SK-N-SH (cell line): ENCODE results near the gene THUMPD3. TPM values are rescaled to one million over a fixed set of nuclear protein-coding genes. Genes with fewer than 3 reads are reported as not detected.

Experiments
- CTCF ChIA-PET: fragments of 300-600, 350-600 bp; formaldehyde crosslinking; extraction: SDS; loops from one replicate; lab custom pipeline; 2021; lab: Yijun Ruan, JAX
- POLR2A ChIA-PET: fragments of 350-600 bp; sonication (Branson Sonifier 250); formaldehyde crosslinking; extraction: SDS; loops from one replicate; lab custom pipeline; 2020; ENCODE audit warnings: antibody characterized with exemption, inconsistent platforms; lab: Yijun Ruan, JAX
- DNase-seq: peaks from one replicate; pipeline ENCODE4 v3.0.0; 2012
- H2AFZ ChIP-seq: fragments of 200-600 bp; sonication (generic); 2 replicates; pipeline ENCODE4 v1.8.1; 2016; ENCODE audit warnings: antibody characterized with exemption, mild to moderate bottlenecking, low read depth
- H3F3A ChIP-seq: fragments of 200-600 bp; sonication (generic); replicated peaks from 2 replicates; pipeline ENCODE3; 2016; ENCODE audit warnings: antibody characterized with exemption, mild to moderate bottlenecking; ENCODE audit not compliant: insufficient read depth
- H3K27ac ChIP-seq, 2 experiments: fragments of 200-500 bp in 1 of 2; fragments of 200-600 bp in 1 of 2; sonication (Bioruptor generic) in 1 of 2; sonication (generic), shearing (Covaris generic) in 1 of 2; 2 replicates each; pipeline versions ENCODE4 v1.5.1 to v1.6.1; 2014 to 2016; ENCODE audit warnings: low read depth in 2 of 2, inconsistent platforms in 1 of 2, low read length in 1 of 2, mild to moderate bottlenecking in 1 of 2, mixed read lengths in 1 of 2
- H3K27me3 ChIP-seq: fragments of 200-600 bp; sonication (generic), shearing (Covaris generic); 2 replicates; pipeline ENCODE4 v1.6.1; 2016; ENCODE audit warnings: mixed run types; ENCODE audit not compliant: insufficient read depth
- H3K36me3 ChIP-seq, 2 experiments: fragments of 200-500 bp in 1 of 2; fragments of 200-600 bp in 1 of 2; sonication (Bioruptor generic) in 1 of 2; sonication (generic) in 1 of 2; replicated peaks in 1 of 2; 2 replicates each; pipeline versions ENCODE3 to v1.5.1; 2014 to 2016; ENCODE audit warnings: low read length in 1 of 2, mild to moderate bottlenecking in 1 of 2; ENCODE audit not compliant: insufficient read depth in 2 of 2, control insufficient read depth in 1 of 2
- H3K4me1 ChIP-seq, 2 experiments: fragments of 200-500 bp in 1 of 2; fragments of 200-600 bp in 1 of 2; sonication (Bioruptor generic) in 1 of 2; sonication (generic), shearing (Covaris generic) in 1 of 2; 2 replicates each; pipeline versions ENCODE4 v1.5.1 to v1.6.1; 2014 to 2016; ENCODE audit warnings: low read depth in 1 of 2, low read length in 1 of 2, mixed run types in 1 of 2; ENCODE audit not compliant: insufficient read depth in 2 of 2, control insufficient read depth in 1 of 2
- H3K4me2 ChIP-seq: fragments of 200-600 bp; sonication (generic), shearing (Covaris generic); 2 replicates; pipeline ENCODE4 v1.6.1; 2017; ENCODE audit warnings: mixed run types
- H3K4me3 ChIP-seq, 2 experiments: fragments of 200-500 bp in 1 of 2; fragments of 200-600 bp in 1 of 2; sonication (Bioruptor generic) in 1 of 2; sonication (generic), shearing (Covaris generic) in 1 of 2; 2 replicates each; pipeline versions ENCODE4 v1.5.1 to v1.8.1; 2014 to 2016; ENCODE audit warnings: low read depth in 2 of 2, inconsistent platforms in 1 of 2, low read length in 1 of 2, mild to moderate bottlenecking in 1 of 2, mixed read lengths in 1 of 2, moderate library complexity in 1 of 2
- H3K79me2 ChIP-seq: fragments of 200-600 bp; sonication (generic); 2 replicates; pipeline ENCODE4 v1.8.1; 2017; ENCODE audit warnings: mild to moderate bottlenecking; ENCODE audit not compliant: insufficient read depth
- H3K9ac ChIP-seq: fragments of 200-600 bp; sonication (generic); 2 replicates; pipeline ENCODE4 v1.6.1; 2017; ENCODE audit warnings: mixed run types
- H3K9me2 ChIP-seq: fragments of 200-600 bp; sonication (generic); 2 replicates; pipeline ENCODE4 v1.6.1; 2017; ENCODE audit warnings: mixed run types
- H3K9me3 ChIP-seq: fragments of 200-600 bp; sonication (generic); 2 replicates; pipeline ENCODE4 v1.6.1; 2017; ENCODE audit warnings: mixed run types, mild to moderate bottlenecking, moderate library complexity
- H4K20me1 ChIP-seq: fragments of 200-600 bp; sonication (generic); 2 replicates; pipeline ENCODE4 v1.6.1; 2017; ENCODE audit warnings: mild to moderate bottlenecking, mixed run types; ENCODE audit not compliant: insufficient read depth
- CTCF ChIP-seq: fragments of 200-600 bp; sonication (generic); IDR thresholded peaks from 2 replicates; pipeline ENCODE4 v1.6.1; 2017; ENCODE audit warnings: antibody characterized with exemption, mild to moderate bottlenecking, moderate library complexity
- FOSL2 ChIP-seq: IDR thresholded peaks from 2 replicates; pipeline ENCODE4 v1.4.0; 2012; ENCODE audit warnings: low read depth, mild to moderate bottlenecking, moderate library complexity, borderline replicate concordance
- FOXJ3 ChIP-seq: sonication (generic); formaldehyde crosslinking; IDR thresholded peaks from 2 replicates; pipeline ENCODE4 v1.5.1; 2020; ENCODE audit warnings: mild to moderate bottlenecking, missing genetic modification reagents
- GATA2 ChIP-seq: sonication (generic); formaldehyde crosslinking; IDR thresholded peaks from 2 replicates; pipeline ENCODE4 v1.5.0; 2020; ENCODE audit warnings: mild to moderate bottlenecking, missing genetic modification reagents
- JUND ChIP-seq: IDR thresholded peaks from 2 replicates; pipeline ENCODE4 v1.4.0; 2012
- MXI1 ChIP-seq: IDR thresholded peaks from 2 replicates; pipeline ENCODE4 v1.6.1; 2012; ENCODE audit warnings: mild to moderate bottlenecking, low read depth, low read length, improper control_type of control experiment
- NRF1 ChIP-seq: IDR thresholded peaks from 2 replicates; pipeline ENCODE4 v1.6.1; 2012; ENCODE audit warnings: low read depth, mild to moderate bottlenecking, low read length
- PBX3 ChIP-seq: IDR thresholded peaks from 2 replicates; pipeline ENCODE4; 2012
- POLR2AphosphoS5 ChIP-seq: IDR thresholded peaks from 2 replicates; pipeline ENCODE4 v1.6.1; 2012; ENCODE audit warnings: low read depth, low read length
- RFX5 ChIP-seq: IDR thresholded peaks from 2 replicates; pipeline ENCODE4 v1.6.1; 2012; ENCODE audit warnings: mild to moderate bottlenecking, improper control_type of control experiment, low read length
- RXRA ChIP-seq: IDR thresholded peaks from 2 replicates; pipeline ENCODE4 v1.4.0; 2012; ENCODE audit warnings: low read depth, mild to moderate bottlenecking, borderline replicate concordance
- SIN3A ChIP-seq: IDR thresholded peaks from 2 replicates; pipeline ENCODE4 v1.6.1; 2012; ENCODE audit warnings: low read depth, mild to moderate bottlenecking, low read length, moderate library complexity, borderline replicate concordance
- SMC3 ChIP-seq: IDR thresholded peaks from 2 replicates; pipeline ENCODE4 v1.6.1; 2012; ENCODE audit warnings: low read depth, low read length, improper control_type of control experiment
- TAF1 ChIP-seq: IDR thresholded peaks from 2 replicates; pipeline ENCODE4 v1.6.1; 2012; ENCODE audit warnings: low read depth, mild to moderate bottlenecking, low read length, moderate library complexity, borderline replicate concordance
- TCF12 ChIP-seq: IDR thresholded peaks from 2 replicates; pipeline ENCODE4 v1.4.0; 2012
- TEAD4 ChIP-seq: IDR thresholded peaks from 2 replicates; pipeline ENCODE4 v1.4.0; 2012; ENCODE audit warnings: mild to moderate bottlenecking, borderline replicate concordance; ENCODE audit not compliant: insufficient read depth
- WGBS: methylation state at CpG from one replicate; pipeline ENCODE4 v1.1.6; 2017; ENCODE audit warnings: low lambda C conversion rate; 5-methylcytosine and 5-hydroxymethylcytosine counted together
- polyA plus RNA-seq, 3 experiments: library from polyadenylated mRNA; depleted of rRNA; stranded (reverse); fragments of >200 nt; gene quantifications; 2 replicates each; pipeline ENCODE4 v1.2.3, GENCODE V29; 2012
- TF ChIP-seq, protein P1 (sequence below): IDR thresholded peaks from 2 replicates; pipeline ENCODE4 v1.4.0; 2012; ENCODE audit warnings: low read depth, borderline replicate concordance
- TF ChIP-seq, protein P2 (sequence below): fragments of 150-350 bp; IDR thresholded peaks from 2 replicates; pipeline ENCODE4 v1.6.1; 2017; ENCODE audit warnings: antibody characterized with exemption, low read length, low read depth, borderline replicate concordance

The THUMPD3 gene
- polyA plus RNA-seq, 1 of the 3 experiments (the other 2 are of a cell fraction) = 27.1 TPM

- 45% methylated on average over 1 of the region's 1 CpG for WGBS
- H3K9me3 ChIP-seq = no peaks in the 10 kb centered on the region
- peaks cover 17% of the 10 kb centered on the region for H4K20me1 ChIP-seq
- peaks cover 55% of the 10 kb centered on the region for H3K79me2 ChIP-seq
- no peaks in the 10 kb centered on the region for H3K27me3 ChIP-seq
- no peaks in the 10 kb centered on the region; a peak in 1 of 4 replicates for H3K4me1 ChIP-seq
- H3K27ac ChIP-seq = peak overlapping the region; percentile 9 to 24; a peak in 3 of 4 replicates
- CTCF ChIA-PET = no interaction called here
- H3K9me2 ChIP-seq = no peaks in the 10 kb centered on the region
- POLR2A ChIA-PET = interaction anchor here (1.4 kb wide), 1 partner anchor 23 kb away, joined by 5 read pairs; the partner anchor contains the start of gene THUMPD3
- no peak overlapping the region for H3K9ac ChIP-seq
- TF ChIP-seq FOSL2 = no peak
- TF ChIP-seq TAF1 = no peak
- no peak for TF ChIP-seq RFX5
- TF ChIP-seq SMC3 = no peak
- TF ChIP-seq CTCF = no peak
- TF ChIP-seq TCF12 = no peak
- no peak for TF ChIP-seq GATA2 (CRISPR knock-in tag)
- TF ChIP-seq FOXJ3 (CRISPR knock-in tag) = no peak
- TF ChIP-seq RXRA = no peak
- TF ChIP-seq POLR2AphosphoS5 = no peak
- no peak overlapping the region for H3K4me3 ChIP-seq
- no peak overlapping the region for H2AFZ ChIP-seq
- H3K4me2 ChIP-seq = no peak overlapping the region
- H3K36me3 ChIP-seq = peaks cover 83 to 86% of the 10 kb centered on the region in 2 experiments
- peaks cover 62% of the 10 kb centered on the region for H3F3A ChIP-seq
- no peak for DNase-seq
Measured at GRCh38 chr3:9386501-9387321, 23.9 kb downstream of the THUMPD3 start.

DNA sequence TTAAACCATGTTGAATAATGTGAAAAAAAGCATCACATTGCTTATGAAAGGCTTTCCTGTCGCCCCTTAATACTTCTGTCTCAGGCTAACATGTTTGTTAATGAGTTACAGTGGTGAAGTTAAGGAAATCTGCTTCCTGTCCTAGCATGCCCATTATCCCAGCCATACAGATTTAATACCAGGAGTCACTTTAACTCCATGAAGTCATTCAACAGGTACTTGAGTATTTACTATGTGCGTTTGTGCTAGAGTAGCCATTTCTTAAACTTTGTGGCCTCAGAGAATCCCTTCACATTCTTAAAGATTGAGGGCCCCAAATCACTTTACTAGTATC is 24.4 kb downstream of the THUMPD3 start:
- H2AFZ ChIP-seq = no peak overlapping the region
- CTCF ChIA-PET = no interaction called here
- POLR2A ChIA-PET = interaction anchor here (1.2 to 2.1 kb wide), 2 partner anchors 9 to 24 kb away, joined by 3 to 6 read pairs; partner anchors contain the start of gene THUMPD3
- TF ChIP-seq JUND = no peak
- no peak for TF ChIP-seq RXRA
- no peak for TF ChIP-seq TCF12
- TF ChIP-seq TEAD4 = no peak
- TF ChIP-seq FOSL2 = no peak
- TF ChIP-seq, protein P1, sequence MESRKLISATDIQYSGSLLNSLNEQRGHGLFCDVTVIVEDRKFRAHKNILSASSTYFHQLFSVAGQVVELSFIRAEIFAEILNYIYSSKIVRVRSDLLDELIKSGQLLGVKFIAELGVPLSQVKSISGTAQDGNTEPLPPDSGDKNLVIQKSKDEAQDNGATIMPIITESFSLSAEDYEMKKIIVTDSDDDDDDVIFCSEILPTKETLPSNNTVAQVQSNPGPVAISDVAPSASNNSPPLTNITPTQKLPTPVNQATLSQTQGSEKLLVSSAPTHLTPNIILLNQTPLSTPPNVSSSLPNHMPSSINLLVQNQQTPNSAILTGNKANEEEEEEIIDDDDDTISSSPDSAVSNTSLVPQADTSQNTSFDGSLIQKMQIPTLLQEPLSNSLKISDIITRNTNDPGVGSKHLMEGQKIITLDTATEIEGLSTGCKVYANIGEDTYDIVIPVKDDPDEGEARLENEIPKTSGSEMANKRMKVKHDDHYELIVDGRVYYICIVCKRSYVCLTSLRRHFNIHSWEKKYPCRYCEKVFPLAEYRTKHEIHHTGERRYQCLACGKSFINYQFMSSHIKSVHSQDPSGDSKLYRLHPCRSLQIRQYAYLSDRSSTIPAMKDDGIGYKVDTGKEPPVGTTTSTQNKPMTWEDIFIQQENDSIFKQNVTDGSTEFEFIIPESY = no peak
- no peak for TF ChIP-seq MXI1
- TF ChIP-seq, protein P2, sequence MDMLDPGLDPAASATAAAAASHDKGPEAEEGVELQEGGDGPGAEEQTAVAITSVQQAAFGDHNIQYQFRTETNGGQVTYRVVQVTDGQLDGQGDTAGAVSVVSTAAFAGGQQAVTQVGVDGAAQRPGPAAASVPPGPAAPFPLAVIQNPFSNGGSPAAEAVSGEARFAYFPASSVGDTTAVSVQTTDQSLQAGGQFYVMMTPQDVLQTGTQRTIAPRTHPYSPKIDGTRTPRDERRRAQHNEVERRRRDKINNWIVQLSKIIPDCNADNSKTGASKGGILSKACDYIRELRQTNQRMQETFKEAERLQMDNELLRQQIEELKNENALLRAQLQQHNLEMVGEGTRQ = no peak
- no peak for TF ChIP-seq TAF1
- no peak for TF ChIP-seq SIN3A
- TF ChIP-seq NRF1 = no peak
- no peak for TF ChIP-seq PBX3
- no peak for TF ChIP-seq SMC3
- no peaks in the 10 kb centered on the region for H3K27me3 ChIP-seq
- H3K9ac ChIP-seq = no peak overlapping the region
- peaks cover 62% of the 10 kb centered on the region for H3F3A ChIP-seq
- H3K4me3 ChIP-seq = no peak overlapping the region
- H4K20me1 ChIP-seq = peaks cover 23% of the 10 kb centered on the region
- peaks cover 56% of the 10 kb centered on the region for H3K79me2 ChIP-seq
- H3K9me2 ChIP-seq = no peaks in the 10 kb centered on the region
- H3K27ac ChIP-seq = peak overlapping the region in 1 of 2 experiments; percentile 24; a peak in 3 of 4 replicates
- no peak for DNase-seq
- no peaks in the 10 kb centered on the region; a peak in 1 of 4 replicates for H3K4me1 ChIP-seq
- no peak overlapping the region for H3K4me2 ChIP-seq
- H3K9me3 ChIP-seq = no peaks in the 10 kb centered on the region
- WGBS = 95% methylated on average over 2 of the region's 2 CpGs
- H3K36me3 ChIP-seq = peaks cover 84 to 88% of the 10 kb centered on the region in 2 experiments
